ENCODE results near the gene CAMKMT. TPM values are rescaled to one million over a fixed set of nuclear protein-coding genes. Genes with fewer than 3 reads are reported as not detected.

The CAMKMT gene
- total RNA-seq, 2 experiments from 2014 or later = 11.9 to 13.9 TPM

DNA sequence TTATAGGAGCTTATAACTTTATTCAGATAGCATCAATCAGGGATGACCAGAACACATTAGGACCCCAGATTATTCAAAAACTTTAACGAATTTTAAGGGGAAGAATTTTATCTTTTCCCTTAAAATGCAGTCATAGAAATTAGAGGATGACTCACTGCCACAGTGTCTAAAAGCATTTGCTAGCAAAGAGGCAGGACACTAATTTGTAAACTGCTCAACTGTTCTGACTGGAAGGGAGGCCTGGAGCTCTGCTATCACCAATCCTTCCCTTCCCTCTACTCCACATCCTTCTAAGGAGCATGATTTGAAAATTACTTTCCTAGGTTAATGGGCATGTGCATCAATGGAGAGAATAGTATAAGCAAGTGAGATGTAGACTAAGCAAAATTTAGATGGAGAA is 40.9 kb upstream of the CAMKMT start:
- Histone ChIP-seq H3K27me3 (ENCODE audit: control insufficient read depth in 1 of 2, insufficient read depth in 2 of 2, low read length in 2 of 2) (no peaks in the 10 kb centered on the region), H3K9me3 (ENCODE audit: control insufficient read depth in 1 of 2, insufficient read depth in 1 of 2, low read length in 2 of 2) (no peaks in the 10 kb centered on the region), H3K4me3 (ENCODE audit: low read length) (no peak overlapping the region), H3K27ac (ENCODE audit: low read depth in 1 of 2, low read length in 2 of 2) (no peak overlapping the region), H3K4me1 (ENCODE audit: insufficient read depth, low read length) (no peaks in the 10 kb centered on the region), H3K36me3 (ENCODE audit: insufficient read depth, low read length) (peaks cover 69% of the 10 kb centered on the region)
- ChIA-PET CTCF (interaction anchor here (0.5 kb wide), 1 partner anchor 77 kb away, joined by 3 read pairs; no protein-coding TSS in a partner anchor), POLR2A (interaction anchor here (1.1 kb wide), 1 partner anchor 41 kb away, joined by 4 read pairs; the partner anchor contains the start of gene CAMKMT)
- DNase-seq (no peak), ATAC-seq (ENCODE audit: poor library complexity) (no peak)
- Mint-ChIP-seq H3K4me3 (no peak overlapping the region), H3K36me3 (ENCODE audit: low read depth) (peaks cover 97% of the 10 kb centered on the region), H3K27me3 (no peaks in the 10 kb centered on the region), H3K4me1 (ENCODE audit: low read depth) (no peaks in the 10 kb centered on the region), H3K9me3 (no peaks in the 10 kb centered on the region), H3K27ac (no peak overlapping the region)
- intact Hi-C loops (cut with DNase I, micrococcal nuclease) = no loop called here
- TF ChIP-seq, protein P1, sequence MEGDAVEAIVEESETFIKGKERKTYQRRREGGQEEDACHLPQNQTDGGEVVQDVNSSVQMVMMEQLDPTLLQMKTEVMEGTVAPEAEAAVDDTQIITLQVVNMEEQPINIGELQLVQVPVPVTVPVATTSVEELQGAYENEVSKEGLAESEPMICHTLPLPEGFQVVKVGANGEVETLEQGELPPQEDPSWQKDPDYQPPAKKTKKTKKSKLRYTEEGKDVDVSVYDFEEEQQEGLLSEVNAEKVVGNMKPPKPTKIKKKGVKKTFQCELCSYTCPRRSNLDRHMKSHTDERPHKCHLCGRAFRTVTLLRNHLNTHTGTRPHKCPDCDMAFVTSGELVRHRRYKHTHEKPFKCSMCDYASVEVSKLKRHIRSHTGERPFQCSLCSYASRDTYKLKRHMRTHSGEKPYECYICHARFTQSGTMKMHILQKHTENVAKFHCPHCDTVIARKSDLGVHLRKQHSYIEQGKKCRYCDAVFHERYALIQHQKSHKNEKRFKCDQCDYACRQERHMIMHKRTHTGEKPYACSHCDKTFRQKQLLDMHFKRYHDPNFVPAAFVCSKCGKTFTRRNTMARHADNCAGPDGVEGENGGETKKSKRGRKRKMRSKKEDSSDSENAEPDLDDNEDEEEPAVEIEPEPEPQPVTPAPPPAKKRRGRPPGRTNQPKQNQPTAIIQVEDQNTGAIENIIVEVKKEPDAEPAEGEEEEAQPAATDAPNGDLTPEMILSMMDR (IDR thresholded peaks at IDR 0.05) = no peak

DNA sequence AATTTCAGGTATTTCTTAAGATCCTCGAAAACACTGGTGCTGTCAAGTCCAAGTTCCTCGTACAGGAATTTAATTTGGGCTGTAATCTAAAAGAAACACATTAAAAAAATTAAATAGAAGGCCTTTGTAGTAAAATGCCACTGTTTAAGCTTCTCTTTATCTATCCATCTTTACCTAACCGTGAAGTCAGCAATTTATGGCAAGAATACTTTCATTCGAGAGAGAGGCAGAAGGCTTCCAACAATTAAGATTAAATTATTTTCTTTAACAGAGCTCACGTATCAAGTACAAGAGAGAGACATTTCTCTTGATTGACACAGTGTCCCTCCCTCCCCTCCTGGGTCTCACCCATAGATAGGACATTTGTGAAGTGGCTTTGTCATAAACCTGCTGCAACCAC is 40.4 kb upstream of the CAMKMT start:
- H3K27me3 Mint-ChIP-seq = no peaks in the 10 kb centered on the region
- H3K36me3 Mint-ChIP-seq (ENCODE audit: low read depth) = peaks cover 97% of the 10 kb centered on the region
- no peaks in the 10 kb centered on the region for H3K4me1 ChIP-seq (ENCODE audit: insufficient read depth, low read length)
- peaks cover 66% of the 10 kb centered on the region for H3K36me3 ChIP-seq (ENCODE audit: insufficient read depth, low read length)
- H3K9me3 ChIP-seq (ENCODE audit: control insufficient read depth in 1 of 2, insufficient read depth in 1 of 2, low read length in 2 of 2) = no peaks in the 10 kb centered on the region
- ChIA-PET POLR2A (no interaction called here), CTCF (no interaction called here)
- intact Hi-C loops (cut with DNase I, micrococcal nuclease) = no loop called here
- no peak for ATAC-seq (ENCODE audit: poor library complexity)
- no peaks in the 10 kb centered on the region for H3K27me3 ChIP-seq (ENCODE audit: control insufficient read depth in 1 of 2, insufficient read depth in 2 of 2, low read length in 2 of 2)
- TF ChIP-seq, protein P1 (IDR thresholded peaks at IDR 0.05) = no peak
- no peak overlapping the region for H3K27ac ChIP-seq (ENCODE audit: low read depth in 1 of 2, low read length in 2 of 2)
- H3K4me3 ChIP-seq (ENCODE audit: low read length) = no peak overlapping the region
- H3K4me1 Mint-ChIP-seq (ENCODE audit: low read depth) = no peaks in the 10 kb centered on the region
- no peak for DNase-seq
- H3K27ac Mint-ChIP-seq = no peak overlapping the region
- H3K9me3 Mint-ChIP-seq = no peaks in the 10 kb centered on the region
- H3K4me3 Mint-ChIP-seq = no peak overlapping the region

DNA sequence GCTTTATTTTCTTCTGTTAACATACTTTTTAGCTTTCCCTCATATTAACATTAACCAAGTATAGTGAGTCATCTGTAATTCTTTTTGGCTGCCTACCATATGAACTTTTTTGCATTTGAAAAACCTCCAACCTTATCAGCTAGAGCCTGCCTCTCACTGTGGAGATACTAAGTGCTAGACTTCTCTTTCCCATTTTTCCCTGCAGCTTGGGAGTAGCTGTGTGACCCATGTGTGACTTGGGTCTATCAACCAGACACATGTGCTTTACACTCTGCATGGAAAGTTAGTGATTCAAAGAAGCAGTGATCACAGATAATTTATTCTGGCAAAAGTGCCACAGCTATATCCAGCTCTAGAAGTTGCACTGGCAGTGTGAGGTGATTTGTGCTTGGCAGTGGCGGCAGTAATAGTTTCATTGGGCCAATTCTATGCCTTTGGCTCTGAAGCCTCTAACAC is 36.7 kb upstream of the CAMKMT start:
- no peak overlapping the region for H3K4me3 ChIP-seq (ENCODE audit: low read length)
- Mint-ChIP-seq H3K36me3 (ENCODE audit: low read depth) (peaks cover 96% of the 10 kb centered on the region), H3K27me3 (no peaks in the 10 kb centered on the region), H3K4me1 (ENCODE audit: low read depth) (no peaks in the 10 kb centered on the region), H3K4me3 (no peak overlapping the region), H3K9me3 (no peaks in the 10 kb centered on the region), H3K27ac (no peak overlapping the region)
- ATAC-seq (ENCODE audit: poor library complexity) = no peak
- ChIA-PET CTCF (no interaction called here), POLR2A (interaction anchor here (0.6 to 0.8 kb wide), 2 partner anchors 34 to 683 kb away, joined by 3 read pairs; no protein-coding TSS in a partner anchor)
- TF ChIP-seq, protein P1 (IDR thresholded peaks at IDR 0.05) = no peak
- H3K27ac ChIP-seq (ENCODE audit: low read depth in 1 of 2, low read length in 2 of 2) = no peak overlapping the region
- no peak for DNase-seq
- peaks cover 76% of the 10 kb centered on the region for H3K36me3 ChIP-seq (ENCODE audit: insufficient read depth, low read length)
- H3K9me3 ChIP-seq (ENCODE audit: control insufficient read depth in 1 of 2, insufficient read depth in 1 of 2, low read length in 2 of 2) = no peaks in the 10 kb centered on the region
- no peaks in the 10 kb centered on the region for H3K4me1 ChIP-seq (ENCODE audit: insufficient read depth, low read length)
- H3K27me3 ChIP-seq (ENCODE audit: control insufficient read depth in 1 of 2, insufficient read depth in 2 of 2, low read length in 2 of 2) = no peaks in the 10 kb centered on the region
- intact Hi-C loops (cut with DNase I, micrococcal nuclease) = no loop called here
